Aorta (tissue), 5 donors: ENCODE data around the gene ERG. TPM values are rescaled to one million over a fixed set of nuclear protein-coding genes. Genes with fewer than 3 reads are reported as not detected.
A peak's percentile ranks its signal among the peaks of the same experiment; 100 is the strongest.

Experiments
- ATAC-seq: fragments of 200-7000 bp; cut with Tn5 transposase; one replicate; pipeline ENCODE4 v1.9.1; 2022; ENCODE audit warnings: moderate library complexity; ENCODE audit not compliant: low FRiP score
- DNase-seq, 2 donors: peaks; one replicate each; pipeline ENCODE4 v3.0.0-alpha.2; 2020
- H3K27ac ChIP-seq, 2 donors: one replicate each; pipeline ENCODE4 v1.5.1; 2013; ENCODE audit warnings: low read length in 2 of 2, mild to moderate bottlenecking in 2 of 2, moderate library complexity in 2 of 2, control low read depth in 1 of 2, inconsistent platforms in 1 of 2, low read depth in 1 of 2
- H3K27me3 ChIP-seq, 2 donors: one replicate each; pipeline ENCODE4 v1.6.1; 2013; ENCODE audit warnings: control low read depth in 1 of 2, low read length in 1 of 2, mild to moderate bottlenecking in 1 of 2, moderate library complexity in 1 of 2; ENCODE audit not compliant: insufficient read depth in 2 of 2, control insufficient read depth in 1 of 2
- H3K36me3 ChIP-seq, 2 donors: one replicate each; pipeline ENCODE4 v1.6.1; 2013; ENCODE audit warnings: control low read depth in 1 of 2, low read length in 1 of 2, mild to moderate bottlenecking in 1 of 2; ENCODE audit not compliant: insufficient read depth in 2 of 2, control insufficient read depth in 1 of 2
- H3K4me1 ChIP-seq, 2 donors: one replicate each; pipeline ENCODE4 v1.6.1; 2013; ENCODE audit warnings: low read length in 2 of 2, control low read depth in 1 of 2, mild to moderate bottlenecking in 1 of 2, moderate library complexity in 1 of 2; ENCODE audit not compliant: insufficient read depth in 2 of 2, control insufficient read depth in 1 of 2
- H3K4me3 ChIP-seq, 2 donors: one replicate each; pipeline ENCODE4 v1.5.1; 2013; ENCODE audit warnings: low read length in 2 of 2, control low read depth in 1 of 2, mild to moderate bottlenecking in 1 of 2
- H3K9me3 ChIP-seq: one replicate; pipeline ENCODE4 v1.6.1; 2013; ENCODE audit warnings: mild to moderate bottlenecking, low read length; ENCODE audit not compliant: control insufficient read depth
- WGBS, 2 donors: extraction: QIAGEN DNeasy Blood & Tissue Kit; methylation state at CpG; one replicate each; pipeline ENCODE4 v1.1.7; 2013; 5-methylcytosine and 5-hydroxymethylcytosine counted together
- intact Hi-C, 2 donors: fragments of 100-400 bp; cut with DNase I; formaldehyde crosslinking; loops; one replicate each; pipeline versions ENCODE4 v1.14.2 to v1.15.0; 2022
- polyA plus RNA-seq, 2 donors: library from polyadenylated mRNA; stranded (reverse); fragments of 200-250 nt; gene quantifications; one replicate each; pipeline ENCODE4 v1.2.3, GENCODE V29; 2013
- total RNA-seq, 2 donors: library from RNA; stranded (reverse); fragmentation: NEBNext Ultra II Directional; extraction: Animal tissue kit (Norgen Biotek cat#: 25700); gene quantifications; one replicate each; pipeline ENCODE4 v1.2.1, GENCODE V29; 2021
- donor health status: healthy with polysubstance abuse.
- donor health status: Bipolar disorder and iron deficiency.
- donor health status: DM: no; HTN: no; CAD: no.
- donor health status: DM: no; HTN: no; CAD: no.
- donor health status: DM: yes; HTN: yes; CAD: no.

ERG gene
- total and polyA plus RNA-seq, 4 donors: 33.5 to 133 (median 86.4) TPM

GRCh38 chr21:38527737-38528136, 29.5 kb upstream of the ERG start:
- Histone ChIP-seq H3K36me3 (no peaks in the 10 kb centered on the region), H3K4me1 (peaks cover 2 to 7% of the 10 kb centered on the region in 2 donors), H3K9me3 (no peaks in the 10 kb centered on the region), H3K4me3 (no peak overlapping the region), H3K27ac (no peak overlapping the region), H3K27me3 (no peaks in the 10 kb centered on the region)
- WGBS, 2 donors: 94 to 96% methylated on average over 8 of the region's 8 CpGs
- DNase-seq (no peak), ATAC-seq (no peak)
- intact Hi-C loops: no loop called here

GRCh38 chr21:38525454-38525853, 27.2 kb upstream of the ERG start:
- H3K27ac ChIP-seq: no peak overlapping the region
- no peaks in the 10 kb centered on the region for H3K9me3 ChIP-seq
- no peaks in the 10 kb centered on the region for H3K36me3 ChIP-seq
- peaks cover 2 to 11% of the 10 kb centered on the region in 2 donors for H3K4me1 ChIP-seq
- no peak overlapping the region for H3K4me3 ChIP-seq
- no peaks in the 10 kb centered on the region for H3K27me3 ChIP-seq
- no peak for DNase-seq
- 67 to 71% methylated on average over 9 of the region's 9 CpGs for WGBS, 2 donors
- ATAC-seq: no peak
- intact Hi-C loops: no loop called here

GRCh38 chr21:38524168-38525153, 26.2 kb upstream of the ERG start:
- Histone ChIP-seq H3K4me3 (no peak overlapping the region), H3K27ac (peak overlapping the region in 1 of 2 donors; percentile 17), H3K4me1 (peaks cover 2 to 11% of the 10 kb centered on the region in 2 donors), H3K27me3 (no peaks in the 10 kb centered on the region), H3K9me3 (no peaks in the 10 kb centered on the region), H3K36me3 (peaks cover 0 to 2% of the 10 kb centered on the region in 2 donors)
- no peak for DNase-seq
- WGBS, 2 donors: 43 to 45% methylated on average over 4 of the region's 4 CpGs
- intact Hi-C loops: no loop called here
- no peak for ATAC-seq

- Histone ChIP-seq H3K4me1 (peaks cover 4 to 11% of the 10 kb centered on the region in 2 donors), H3K27me3 (no peaks in the 10 kb centered on the region), H3K9me3 (no peaks in the 10 kb centered on the region), H3K36me3 (peaks cover 0 to 2% of the 10 kb centered on the region in 2 donors), H3K27ac (peak overlapping the region; percentile 32 to 82), H3K4me3 (no peak overlapping the region)
- DNase-seq (no peak), ATAC-seq (no peak)
- intact Hi-C loops: no loop called here
- WGBS, 2 donors: 92 to 93% methylated on average over 9 of the region's 9 CpGs
Observed at GRCh38 chr21:38520511-38520910, 22.2 kb upstream of the ERG start.

- peaks cover 0 to 7% of the 10 kb centered on the region in 2 donors for H3K4me1 ChIP-seq
- H3K4me3 ChIP-seq: no peak overlapping the region
- DNase-seq (no peak), ATAC-seq (no peak)
- H3K9me3 ChIP-seq: no peaks in the 10 kb centered on the region
- no peaks in the 10 kb centered on the region for H3K36me3 ChIP-seq
- intact Hi-C loops: no loop called here
- no peaks in the 10 kb centered on the region for H3K27me3 ChIP-seq
- H3K27ac ChIP-seq: no peak overlapping the region
- WGBS, 2 donors: 85 to 88% methylated on average over 3 of the region's 3 CpGs
Observed at GRCh38 chr21:38511662-38512243, 13.5 kb upstream of the ERG start.

- DNase-seq: no peak
- Histone ChIP-seq H3K36me3 (no peaks in the 10 kb centered on the region), H3K4me1 (peaks cover 0 to 7% of the 10 kb centered on the region in 2 donors), H3K9me3 (no peaks in the 10 kb centered on the region), H3K4me3 (no peak overlapping the region), H3K27ac (no peak overlapping the region), H3K27me3 (no peaks in the 10 kb centered on the region)
- no peak for ATAC-seq
- intact Hi-C loops: no loop called here
- 92 to 94% methylated on average over 1 of the region's 1 CpG for WGBS, 2 donors
Observed at GRCh38 chr21:38511198-38511597, 12.9 kb upstream of the ERG start.

GRCh38 chr21:38507374-38507942, 9.2 kb upstream of the ERG start:
- Histone ChIP-seq H3K27me3 (no peaks in the 10 kb centered on the region), H3K9me3 (no peaks in the 10 kb centered on the region), H3K4me1 (peaks cover 0 to 7% of the 10 kb centered on the region in 2 donors), H3K27ac (peak overlapping the region in 1 of 2 donors; percentile 5), H3K4me3 (peak overlapping the region in 1 of 2 donors; percentile 43), H3K36me3 (no peaks in the 10 kb centered on the region)
- WGBS, 2 donors: 26 to 27% methylated on average over 4 of the region's 4 CpGs
- ATAC-seq (no peak), DNase-seq (no peak)
- intact Hi-C loops: loop anchor here (2.0 to 10.0 kb wide), 4 partner anchors 150 to 627 kb away; no protein-coding TSS in a partner anchor

- 25 to 31% methylated on average over 24 of the region's 24 CpGs for WGBS, 2 donors
- no peaks in the 10 kb centered on the region for H3K36me3 ChIP-seq
- ATAC-seq (no peak), DNase-seq (no peak)
- H3K27me3 ChIP-seq: no peaks in the 10 kb centered on the region
- H3K4me1 ChIP-seq: peaks cover 0 to 7% of the 10 kb centered on the region in 2 donors
- H3K4me3 ChIP-seq: peak overlapping the region; percentile 10 to 43
- no peaks in the 10 kb centered on the region for H3K9me3 ChIP-seq
- peak overlapping the region in 1 of 2 donors; percentile 43 for H3K27ac ChIP-seq
- intact Hi-C loops: loop anchor here (2.0 to 10.0 kb wide), 4 partner anchors 151 to 628 kb away; no protein-coding TSS in a partner anchor
Observed at GRCh38 chr21:38506661-38507281, 8.5 kb upstream of the ERG start.
